Measurements from ENCODE around the gene CGB8. TPM values are rescaled to one million over a fixed set of nuclear protein-coding genes. Genes with fewer than 3 reads are reported as not detected.

CGB8 gene
- total and polyA plus RNA-seq, 10 of the 15 experiments (the other 5 are each of a cell fraction or from before 2014, with no cell fraction given): not detected

DNA sequence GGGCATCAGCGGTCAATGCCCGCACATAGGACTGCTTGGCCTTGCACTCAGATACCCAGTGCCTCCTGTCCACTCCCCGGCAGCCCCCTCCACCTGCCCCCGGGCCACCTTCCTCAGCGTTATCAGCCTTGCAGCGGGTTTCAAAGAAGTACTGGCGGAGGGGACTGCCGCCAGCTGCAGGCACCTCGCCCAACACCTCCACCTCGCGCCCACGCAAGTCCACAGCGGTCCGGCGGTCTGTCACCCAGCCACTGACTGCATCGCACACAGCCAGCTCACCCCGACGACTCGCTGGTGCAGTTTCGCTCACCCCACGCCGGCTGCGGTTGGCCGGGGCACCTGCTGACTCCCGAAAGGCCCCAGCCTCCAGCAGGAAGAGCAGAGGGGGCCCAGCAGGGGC is 12.5 kb upstream of the CGB8 start (continued):
- TF ChIP-seq, protein P1, sequence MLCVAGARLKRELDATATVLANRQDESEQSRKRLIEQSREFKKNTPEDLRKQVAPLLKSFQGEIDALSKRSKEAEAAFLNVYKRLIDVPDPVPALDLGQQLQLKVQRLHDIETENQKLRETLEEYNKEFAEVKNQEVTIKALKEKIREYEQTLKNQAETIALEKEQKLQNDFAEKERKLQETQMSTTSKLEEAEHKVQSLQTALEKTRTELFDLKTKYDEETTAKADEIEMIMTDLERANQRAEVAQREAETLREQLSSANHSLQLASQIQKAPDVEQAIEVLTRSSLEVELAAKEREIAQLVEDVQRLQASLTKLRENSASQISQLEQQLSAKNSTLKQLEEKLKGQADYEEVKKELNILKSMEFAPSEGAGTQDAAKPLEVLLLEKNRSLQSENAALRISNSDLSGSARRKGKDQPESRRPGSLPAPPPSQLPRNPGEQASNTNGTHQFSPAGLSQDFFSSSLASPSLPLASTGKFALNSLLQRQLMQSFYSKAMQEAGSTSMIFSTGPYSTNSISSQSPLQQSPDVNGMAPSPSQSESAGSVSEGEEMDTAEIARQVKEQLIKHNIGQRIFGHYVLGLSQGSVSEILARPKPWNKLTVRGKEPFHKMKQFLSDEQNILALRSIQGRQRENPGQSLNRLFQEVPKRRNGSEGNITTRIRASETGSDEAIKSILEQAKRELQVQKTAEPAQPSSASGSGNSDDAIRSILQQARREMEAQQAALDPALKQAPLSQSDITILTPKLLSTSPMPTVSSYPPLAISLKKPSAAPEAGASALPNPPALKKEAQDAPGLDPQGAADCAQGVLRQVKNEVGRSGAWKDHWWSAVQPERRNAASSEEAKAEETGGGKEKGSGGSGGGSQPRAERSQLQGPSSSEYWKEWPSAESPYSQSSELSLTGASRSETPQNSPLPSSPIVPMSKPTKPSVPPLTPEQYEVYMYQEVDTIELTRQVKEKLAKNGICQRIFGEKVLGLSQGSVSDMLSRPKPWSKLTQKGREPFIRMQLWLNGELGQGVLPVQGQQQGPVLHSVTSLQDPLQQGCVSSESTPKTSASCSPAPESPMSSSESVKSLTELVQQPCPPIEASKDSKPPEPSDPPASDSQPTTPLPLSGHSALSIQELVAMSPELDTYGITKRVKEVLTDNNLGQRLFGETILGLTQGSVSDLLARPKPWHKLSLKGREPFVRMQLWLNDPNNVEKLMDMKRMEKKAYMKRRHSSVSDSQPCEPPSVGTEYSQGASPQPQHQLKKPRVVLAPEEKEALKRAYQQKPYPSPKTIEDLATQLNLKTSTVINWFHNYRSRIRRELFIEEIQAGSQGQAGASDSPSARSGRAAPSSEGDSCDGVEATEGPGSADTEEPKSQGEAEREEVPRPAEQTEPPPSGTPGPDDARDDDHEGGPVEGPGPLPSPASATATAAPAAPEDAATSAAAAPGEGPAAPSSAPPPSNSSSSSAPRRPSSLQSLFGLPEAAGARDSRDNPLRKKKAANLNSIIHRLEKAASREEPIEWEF (IDR thresholded peaks at IDR 0.05; ENCODE audit: insufficient replicate concordance, low read depth, low read length): no peak
- no peak for TF ChIP-seq ATF3 (IDR thresholded peaks at IDR 0.05; ENCODE audit: borderline replicate concordance, extremely low read depth, low read depth, low read length)
- no peak for TF ChIP-seq EGR1 (IDR thresholded peaks at IDR 0.05; ENCODE audit: borderline replicate concordance in 1 of 2, low read depth in 2 of 2, low read length in 2 of 2)
- no peak for TF ChIP-seq POU2F2 (IDR thresholded peaks at IDR 0.05; ENCODE audit: borderline replicate concordance, low read depth, low read length)
- TF ChIP-seq NR2F1 (conservative IDR thresholded peaks at IDR 0.05): peak; percentile 52

DNA sequence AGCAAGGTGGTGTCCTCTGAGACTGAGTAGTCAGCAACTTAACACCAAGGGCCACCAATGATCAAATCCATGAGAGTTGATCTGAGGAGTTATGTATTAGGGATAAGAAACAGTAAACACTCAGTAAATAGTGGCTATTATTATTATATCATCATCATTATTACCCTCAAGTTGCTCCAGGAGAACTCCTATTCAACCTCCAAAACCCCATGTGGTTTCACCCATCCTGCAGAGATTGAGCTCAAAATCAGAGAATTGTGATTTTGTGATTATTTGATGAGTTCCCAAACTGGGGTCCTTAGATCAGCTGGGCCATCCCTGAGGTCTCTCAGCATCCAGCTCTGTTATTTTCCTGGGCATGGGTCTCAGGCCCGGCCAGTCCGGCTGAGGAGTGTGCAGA is 12.1 kb upstream of the CGB8 start:
- no peaks in the 10 kb centered on the region for H3K4me1 ChIP-seq (ENCODE audit: control insufficient read depth, insufficient read depth, low read length)
- intact Hi-C loops (cut with micrococcal nuclease; ENCODE audit: unreplicated experiment) (no loop called here), in situ Hi-C loops (cut with MboI) (no loop called here)
- H3K79me2 ChIP-seq (ENCODE audit: control insufficient read depth, insufficient read depth, low read length): no peaks in the 10 kb centered on the region
- DNase-seq (ENCODE audit: low read depth, low spot score): no peak
- H3K27ac ChIP-seq (ENCODE audit: control insufficient read depth, insufficient read depth): no peak overlapping the region
- peaks cover 5 to 16% of the 10 kb centered on the region in 2 experiments; a peak in 3 of 4 replicates for H3K27me3 ChIP-seq (replicated peaks in 1 of 2; ENCODE audit: control insufficient read depth in 2 of 2, insufficient read depth in 2 of 2, low read length in 1 of 2)
- ChIA-PET CTCF (interaction anchor here (0.6 to 2.0 kb wide), 5 partner anchors 37 to 218 kb away, joined by 3 to 7 read pairs (median 3); no protein-coding TSS in a partner anchor), RAD21 (ENCODE audit: unreplicated experiment) (no interaction called here), POLR2A (interaction anchor here (1.6 kb wide), 1 partner anchor 9 kb away, joined by 4 read pairs; no protein-coding TSS in a partner anchor), SMC1A (ENCODE audit: uncharacterized antibody, unreplicated experiment) (no interaction called here)
- no peak overlapping the region for H3K4me3 ChIP-seq
- no peaks in the 10 kb centered on the region for H3K36me3 ChIP-seq (ENCODE audit: control insufficient read depth in 2 of 2, insufficient read depth in 2 of 2, low read length in 1 of 2)
- no peak overlapping the region for H3K4me2 ChIP-seq (ENCODE audit: control insufficient read depth, insufficient read depth)
- BruUV-seq (replicated peaks): no TSS peak
- TF ChIP-seq NR2C2 (IDR thresholded peaks at IDR 0.05; ENCODE audit: borderline replicate concordance, control insufficient read depth, insufficient read length, low read depth): no peak
- no peak for TF ChIP-seq MTA3 (IDR thresholded peaks at IDR 0.05; ENCODE audit: borderline replicate concordance, low read length)
- TF ChIP-seq NR2C1 (IDR thresholded peaks at IDR 0.05): no peak
- H4K20me1 ChIP-seq (ENCODE audit: control insufficient read depth, insufficient read depth): no peaks in the 10 kb centered on the region
- H3K9ac ChIP-seq (ENCODE audit: control insufficient read depth, insufficient read depth, low read length): no peak overlapping the region
- ATAC-seq: no peak
- H2AFZ ChIP-seq (ENCODE audit: control insufficient read depth, low read depth, low read length): no peak overlapping the region
- no peak for FAIRE-seq
- 100% methylated on average over 2 of the region's 2 CpGs for WGBS (ENCODE audit: insufficient coverage, insufficient replicate concordance, low lambda C conversion rate, missing lambda C conversion rate)
- no peaks in the 10 kb centered on the region for H3K9me3 ChIP-seq (replicated peaks; ENCODE audit: control insufficient read depth, insufficient read depth, low read length)

Data from GM12878 (cell line).